HepG2 (cell line): ENCODE measurements around the gene FAM229A. TPM values are rescaled to one million over a fixed set of nuclear protein-coding genes. Genes with fewer than 3 reads are reported as not detected.

Experiments used
- CBX1 ChIP-seq: IDR thresholded peaks from one replicate; pipeline ENCODE4 v1.6.1; 2016; ENCODE audit warnings: antibody characterized with exemption, low read depth
- KDM4B ChIP-seq: sonication (generic); formaldehyde crosslinking; IDR thresholded peaks from 2 replicates; pipeline ENCODE4 v1.4.0; 2020; ENCODE audit warnings: missing genetic modification reagents
- PLRG1 ChIP-seq: fragments of 450-650 bp; conservative IDR thresholded peaks from 2 replicates; pipeline ENCODE4 v1.6.1; 2016
- RNF2 ChIP-seq: fragments of 450-650 bp; conservative IDR thresholded peaks from 2 replicates; pipeline ENCODE4 v1.6.1; 2016; ENCODE audit warnings: low read depth
- SMYD3 ChIP-seq: sonication (generic); formaldehyde crosslinking; IDR thresholded peaks from 2 replicates; pipeline ENCODE4 v1.8.1; 2023; ENCODE audit warnings: mild to moderate bottlenecking, missing genetic modification reagents
- SUZ12 ChIP-seq: fragments of 150-350 bp; IDR thresholded peaks from 2 replicates; pipeline ENCODE4 v1.6.1; 2014; ENCODE audit warnings: low read depth, low read length
- TFDP1 ChIP-seq: IDR thresholded peaks from 2 replicates; pipeline ENCODE4 v1.6.1; 2016; ENCODE audit warnings: missing compliant biosample characterization, missing genetic modification reagents, borderline replicate concordance
- ZBTB2 ChIP-seq: sonication (generic); formaldehyde crosslinking; IDR thresholded peaks from 2 replicates; pipeline ENCODE4 v1.8.0; 2022; ENCODE audit warnings: low read depth, missing genetic modification reagents
- ZBTB34 ChIP-seq: sonication (generic); formaldehyde crosslinking; IDR thresholded peaks from 2 replicates; pipeline ENCODE4 v1.8.0; 2022; ENCODE audit warnings: mild to moderate bottlenecking, missing genetic modification reagents
- ZNF407 ChIP-seq: sonication (generic); formaldehyde crosslinking; IDR thresholded peaks from one replicate; pipeline ENCODE4 v1.5.1; 2020; ENCODE audit warnings: mild to moderate bottlenecking, missing genetic modification reagents; ENCODE audit errors: not compliant biosample characterization
- ZNF512 ChIP-seq: sonication (generic); formaldehyde crosslinking; IDR thresholded peaks from 2 replicates; pipeline ENCODE4 v1.4.0; 2020; ENCODE audit warnings: mild to moderate bottlenecking, missing genetic modification reagents
- ZNF674 ChIP-seq: sonication (generic); formaldehyde crosslinking; IDR thresholded peaks from 2 replicates; pipeline ENCODE4 v1.5.0; 2020; ENCODE audit warnings: low read depth, mild to moderate bottlenecking, missing genetic modification reagents
- ZNF709 ChIP-seq: sonication (generic); formaldehyde crosslinking; IDR thresholded peaks from 2 replicates; pipeline ENCODE4 v1.5.0; 2020; ENCODE audit warnings: mild to moderate bottlenecking, missing genetic modification reagents
- polyA plus RNA-seq, 8 experiments: library from polyadenylated mRNA; depleted of rRNA in 3 of 8; stranded (reverse) in 7 of 8; unstranded in 1 of 8; fragments of >200 nt; fragmentation: Illumina TruSeq in 4 of 8; extraction: Trizol in 4 of 8; gene quantifications; 2 replicates each; pipeline versions ENCODE4 v1.2.1 to v1.2.3, GENCODE V29; 2011 to 2016; ENCODE audit warnings: low read depth in 4 of 8, missing spikeins in 1 of 8, mixed read lengths in 1 of 8; ENCODE audit not compliant: insufficient read depth in 1 of 8
- total RNA-seq, 5 experiments: library from RNA; depleted of rRNA; stranded (reverse); fragments of >200 nt; fragmentation: Illumina TruSeq; extraction: Trizol; gene quantifications; 2 replicates each; pipeline ENCODE4 v1.2.3, GENCODE V29; 2016; ENCODE audit warnings: low read depth in 1 of 5

FAM229A gene
- total and polyA plus RNA-seq, 2 of the 13 experiments (the other 11 are each of a cell fraction or from before 2014, with no cell fraction given) = 3.2 to 17.6 TPM

GRCh38 chr1:32358435-32358834 lies 3.9 kb downstream of the FAM229A start (continued):
- peak; percentile 33; the same call in 1 of the 2 replicates for TF ChIP-seq ZBTB2 (CRISPR knock-in tag)
- no peak for TF ChIP-seq KDM4B (CRISPR knock-in tag)
- no peak for TF ChIP-seq ZNF674 (CRISPR knock-in tag)
- no peak for TF ChIP-seq RNF2
- TF ChIP-seq ZNF709 (CRISPR knock-in tag) = 0 out of 2 replicates have a peak, but pooled peaks have one; percentile 29
- no peak for TF ChIP-seq CBX1
- no peak for TF ChIP-seq TFDP1 (CRISPR knock-in tag)
- TF ChIP-seq ZNF512 = no peak
- TF ChIP-seq SMYD3 (CRISPR knock-in tag) = no peak
- no peak for TF ChIP-seq PLRG1
- no peak for TF ChIP-seq ZNF407 (CRISPR knock-in tag)
- TF ChIP-seq ZBTB34 = no peak
- TF ChIP-seq SUZ12 = no peak
